PC-9 (cell line): ENCODE results near the gene SEC14L1. TPM values are rescaled to one million over a fixed set of nuclear protein-coding genes. Genes with fewer than 3 reads are reported as not detected.
A peak's percentile ranks its signal among the peaks of the same experiment; 100 is the strongest.
"Not testable (repeated sequence)": the region's sequence is repeated elsewhere in the genome, so short reads cannot be mapped to it uniquely, and the experiment has no call there.

Experiments used
- BruUV-seq: library from RNA; stranded (reverse); fragments of 400-500 nt; replicated peaks from 2 replicates; lab custom pipeline; 2021; lab: Mats Ljungman, UMichigan
- CTCF ChIA-PET: fragments of 300-600 bp; sonication (Branson Sonifier 250); formaldehyde crosslinking; loops from one replicate; lab custom pipeline; 2022; ENCODE audit warnings: antibody characterized with exemption; lab: Charles Lee
- POLR2A ChIA-PET: fragments of 300-600 bp; sonication (Branson Sonifier 250); formaldehyde crosslinking; loops from one replicate; lab custom pipeline; 2022; ENCODE audit warnings: antibody characterized with exemption; ENCODE audit not compliant: unreplicated experiment; lab: Charles Lee
- DNase-seq, 2 experiments: peaks; one replicate each; pipeline versions ENCODE4 v3.0.0 to v3.0.0-alpha.2; 2015 to 2022; ENCODE audit warnings: mixed read lengths in 1 of 2
- H2AFZ ChIP-seq: fragments of 200-600 bp; sonication (generic); 2 replicates; pipeline ENCODE4 v1.8.1; 2017; ENCODE audit warnings: antibody characterized with exemption
- H3F3A ChIP-seq: fragments of 200-600 bp; sonication (generic); 2 replicates; pipeline ENCODE4 v1.8.1; 2017; ENCODE audit warnings: antibody characterized with exemption, mild to moderate bottlenecking, low read depth; ENCODE audit not compliant: insufficient read depth
- H3K27ac ChIP-seq: fragments of 200-600 bp; sonication (generic); 2 replicates; pipeline ENCODE4 v1.6.1; 2016; ENCODE audit warnings: mixed run types
- H3K27me3 ChIP-seq: fragments of 200-600 bp; sonication (generic); 2 replicates; pipeline ENCODE4 v1.6.1; 2016; ENCODE audit warnings: low read depth, mixed run types; ENCODE audit not compliant: insufficient read depth
- H3K36me3 ChIP-seq: fragments of 200-600 bp; sonication (generic); 2 replicates; pipeline ENCODE4 v1.6.1; 2016; ENCODE audit warnings: low read depth, mixed run types
- H3K4me1 ChIP-seq: fragments of 200-600 bp; sonication (generic); replicated peaks from 2 replicates; pipeline ENCODE4 v1.6.1; 2016; ENCODE audit warnings: mixed run types; ENCODE audit not compliant: insufficient read depth
- H3K4me2 ChIP-seq: fragments of 200-600 bp; sonication (generic); 2 replicates; pipeline ENCODE4 v1.6.1; 2017; ENCODE audit warnings: mixed run types
- H3K4me3 ChIP-seq: fragments of 200-600 bp; sonication (generic); 2 replicates; pipeline ENCODE4 v1.6.1; 2016; ENCODE audit warnings: mixed run types
- H3K79me2 ChIP-seq: fragments of 200-600 bp; sonication (generic); 2 replicates; pipeline ENCODE4 v1.6.1; 2017; ENCODE audit warnings: low read depth, mixed run types
- H3K9me2 ChIP-seq: fragments of 200-600 bp; sonication (generic); 2 replicates; pipeline ENCODE4 v1.8.1; 2017; ENCODE audit warnings: mild to moderate bottlenecking; ENCODE audit not compliant: insufficient read depth
- H3K9me3 ChIP-seq: fragments of 200-600 bp; sonication (generic); 2 replicates; pipeline ENCODE4 v1.8.1; 2016; ENCODE audit warnings: low read depth; ENCODE audit not compliant: insufficient read depth
- H4K20me1 ChIP-seq: fragments of 200-600 bp; sonication (generic); 2 replicates; pipeline ENCODE4 v1.8.1; 2017; ENCODE audit not compliant: insufficient read depth
- CTCF ChIP-seq: fragments of 200-600 bp; sonication (generic); conservative IDR thresholded peaks from 2 replicates; pipeline ENCODE4 v1.6.1; 2017; ENCODE audit warnings: mixed run types, antibody characterized with exemption, mild to moderate bottlenecking, moderate library complexity
- EZH2 ChIP-seq: fragments of 200-600 bp; sonication (generic); IDR thresholded peaks from 2 replicates; pipeline ENCODE4 v1.8.0; 2017; ENCODE audit warnings: antibody characterized with exemption, low read depth
- intact Hi-C: fragments of 100-400 bp; cut with micrococcal nuclease; formaldehyde crosslinking; loops from one replicate; pipeline ENCODE4 v1.10.0; 2022; ENCODE audit not compliant: unreplicated experiment
- total RNA-seq: library from RNA; stranded (reverse); gene quantifications from 2 replicates; pipeline ENCODE4 v1.2.3, GENCODE V29; 2021

SEC14L1 gene
- total RNA-seq, 1 experiment from 2014 or later: 83.1 TPM

DNA sequence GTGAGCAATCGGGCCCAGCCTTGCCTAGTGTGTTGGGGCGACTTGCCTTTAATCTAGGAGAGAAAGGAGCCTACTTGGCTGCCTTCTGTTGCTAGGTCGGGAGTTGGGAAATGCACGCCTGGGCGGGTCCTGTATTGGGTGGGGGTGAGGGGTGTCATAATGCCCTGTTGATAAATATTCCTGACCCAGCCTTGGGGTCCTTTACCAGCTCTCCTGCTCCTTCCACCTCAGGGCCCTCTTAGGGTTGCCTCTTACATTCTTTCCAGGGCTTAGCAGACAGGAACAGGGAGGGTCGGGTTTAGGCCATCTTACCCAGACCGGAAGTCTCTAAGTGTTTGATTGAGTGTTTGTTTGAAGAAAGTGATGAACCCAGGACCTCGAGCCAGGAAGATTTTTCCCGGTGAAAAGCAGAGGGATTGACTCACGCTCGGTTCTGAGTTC lies 112.9 kb downstream of the SEC14L1 start:
- intact Hi-C loops: no loop called here
- H3K79me2 ChIP-seq: peaks cover 25% of the 10 kb centered on the region
- peak overlapping the region; percentile 60; the same call in 1 of the 2 replicates for H2AFZ ChIP-seq
- POLR2A ChIA-PET: interaction anchor here (0.6 kb wide), 2 partner anchors 141 to 242 kb away, joined by 5 read pairs; no protein-coding TSS in a partner anchor
- H3K9me3 ChIP-seq: no peaks in the 10 kb centered on the region
- H3K27me3 ChIP-seq: no peaks in the 10 kb centered on the region
- peak; percentile 31 to 66 for DNase-seq
- peak overlapping the region; percentile 92 for H3K4me3 ChIP-seq
- H3F3A ChIP-seq: peaks cover 25% of the 10 kb centered on the region
- H3K36me3 ChIP-seq: no peaks in the 10 kb centered on the region
- peak overlapping the region; percentile 100 for H3K27ac ChIP-seq
- BruUV-seq: no TSS peak
- peaks cover 23% of the 10 kb centered on the region for H3K4me1 ChIP-seq
- CTCF ChIA-PET: no interaction called here
- H3K4me2 ChIP-seq: peak overlapping the region; percentile 91
- H3K9me2 ChIP-seq: no peaks in the 10 kb centered on the region
- peaks cover 3% of the 10 kb centered on the region; the same call in 1 of the 2 replicates for H4K20me1 ChIP-seq
- TF ChIP-seq EZH2 (no peak), CTCF (no peak)

DNA sequence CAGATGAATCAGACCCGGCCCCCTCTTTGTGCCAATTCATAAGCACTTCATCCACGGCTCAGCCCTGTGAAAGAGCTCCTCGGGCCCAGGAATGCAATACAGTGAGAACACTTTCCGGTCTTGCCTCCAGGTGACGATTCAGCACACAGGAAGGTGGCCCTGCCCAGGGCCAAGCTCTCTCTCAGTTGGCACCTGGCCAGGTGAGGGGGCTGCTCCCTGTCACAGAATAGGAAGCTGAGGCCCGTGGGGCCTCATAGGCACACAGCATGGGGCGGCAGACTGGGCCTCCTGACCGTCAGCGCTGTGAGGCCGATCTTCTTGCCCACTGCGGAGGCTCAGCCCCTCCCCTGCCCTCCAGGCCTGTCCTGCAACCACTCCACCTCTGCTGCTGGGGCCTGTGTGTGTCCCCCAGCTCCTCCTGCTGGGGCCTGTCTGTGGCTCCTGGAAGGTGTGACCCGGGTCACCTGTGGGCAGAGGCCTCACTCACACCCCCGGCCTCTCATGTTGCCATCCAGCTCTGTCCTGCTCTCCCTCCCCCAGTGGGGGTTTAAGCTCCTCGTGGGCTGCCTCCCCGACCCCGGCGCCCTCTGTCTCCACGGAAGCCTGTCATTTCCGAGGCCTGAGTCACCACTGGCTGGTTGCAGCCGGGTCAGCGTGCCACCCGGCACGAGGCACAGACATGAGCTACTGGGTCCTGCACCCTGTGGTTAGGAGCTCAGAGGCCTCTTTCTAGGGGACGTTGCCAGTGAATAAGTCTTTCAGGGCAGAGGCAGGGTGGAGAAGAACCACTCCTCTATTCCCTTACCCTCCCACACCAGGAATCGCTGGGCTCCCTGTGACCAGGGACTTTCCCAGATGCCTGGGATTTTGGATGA lies 114.4 kb downstream of the SEC14L1 start:
- Histone ChIP-seq H3K79me2 (peaks cover 25% of the 10 kb centered on the region), H3K4me3 (peak overlapping the region; percentile 92; the same call in 1 of the 2 replicates), H3K27ac (peak overlapping the region; percentile 100), H3K4me1 (peaks cover 23% of the 10 kb centered on the region), H4K20me1 (peaks cover 3% of the 10 kb centered on the region; the same call in 1 of the 2 replicates), H3K9me3 (no peaks in the 10 kb centered on the region), H3K27me3 (no peaks in the 10 kb centered on the region), H3K36me3 (no peaks in the 10 kb centered on the region), H2AFZ (no peak overlapping the region), H3F3A (peaks cover 25% of the 10 kb centered on the region), H3K9me2 (no peaks in the 10 kb centered on the region), H3K4me2 (peak overlapping the region; percentile 91)
- no TSS peak for BruUV-seq
- CTCF ChIA-PET: interaction anchor here (0.6 to 1.1 kb wide), 6 partner anchors 16 to 167 kb away, joined by 3 to 19 read pairs (median 6); no protein-coding TSS in a partner anchor
- peak; percentile 95 to 97 for DNase-seq
- intact Hi-C loops: loop anchor here (1.0 kb wide), 5 partner anchors 15 to 239 kb away; no protein-coding TSS in a partner anchor
- TF ChIP-seq CTCF: 0 out of 2 replicates have a peak, but pooled peaks have one; percentile 3
- no peak for TF ChIP-seq EZH2
- POLR2A ChIA-PET: interaction anchor here (0.5 to 2.0 kb wide), 20 partner anchors 13 to 1337 kb away, joined by 3 to 28 read pairs (median 6); partner anchors contain the start of genes MFSD11 and SEC14L1

- H3K36me3 ChIP-seq, H3K9me2 ChIP-seq, H2AFZ ChIP-seq, H3K9me3 ChIP-seq, H3K27me3 ChIP-seq, DNase-seq, H4K20me1 ChIP-seq, BruUV-seq: not testable (repeated sequence)
- intact Hi-C loops: loop anchor here (1.0 kb wide), 5 partner anchors 14 to 238 kb away; no protein-coding TSS in a partner anchor
- H3K4me1 ChIP-seq: peaks cover 23% of the 10 kb centered on the region
- CTCF ChIA-PET: interaction anchor here (0.6 to 1.1 kb wide), 2 partner anchors 24 to 493 kb away, joined by 4 to 5 read pairs; no protein-coding TSS in a partner anchor
- POLR2A ChIA-PET: interaction anchor here (0.5 to 2.0 kb wide), 13 partner anchors 12 to 1337 kb away, joined by 3 to 28 read pairs (median 10); partner anchors contain the start of gene SEC14L1
- H3F3A ChIP-seq: peaks cover 25% of the 10 kb centered on the region
- peak overlapping the region; percentile 91 for H3K4me2 ChIP-seq
- H3K4me3 ChIP-seq: peak overlapping the region; percentile 28; the same call in 1 of the 2 replicates
- peak overlapping the region; percentile 100 for H3K27ac ChIP-seq
- peaks cover 25% of the 10 kb centered on the region for H3K79me2 ChIP-seq
Observed at GRCh38 chr17:77255970-77256369, 115.2 kb downstream of the SEC14L1 start.
